ENCODE data around the gene IMMP2L. TPM values are rescaled to one million over a fixed set of nuclear protein-coding genes. Genes with fewer than 3 reads are reported as not detected.

Gene IMMP2L
- total and polyA plus RNA-seq, 4 donors: 7.3 to 21.1 (median 12.4) TPM

DNA sequence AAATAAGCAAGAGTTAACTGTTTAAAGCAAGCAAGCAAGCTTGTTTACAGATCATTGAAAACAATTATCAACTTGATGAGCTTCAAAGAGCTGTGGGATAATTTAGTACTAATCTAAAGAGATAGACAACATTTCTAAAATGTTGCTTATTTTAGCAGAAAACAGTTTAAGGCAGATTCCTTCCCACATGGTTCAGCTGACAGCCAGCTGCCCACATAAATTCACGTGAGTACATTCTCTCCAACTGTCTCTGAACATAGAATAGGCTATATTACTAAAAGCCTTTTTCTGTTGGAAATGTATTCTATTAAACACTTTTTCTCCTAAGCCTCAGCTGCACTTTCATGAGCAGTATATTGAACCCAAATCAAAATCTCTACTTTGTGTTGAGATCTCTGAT is 297.3 kb downstream of the IMMP2L start (continued):
- TF ChIP-seq, protein P1, sequence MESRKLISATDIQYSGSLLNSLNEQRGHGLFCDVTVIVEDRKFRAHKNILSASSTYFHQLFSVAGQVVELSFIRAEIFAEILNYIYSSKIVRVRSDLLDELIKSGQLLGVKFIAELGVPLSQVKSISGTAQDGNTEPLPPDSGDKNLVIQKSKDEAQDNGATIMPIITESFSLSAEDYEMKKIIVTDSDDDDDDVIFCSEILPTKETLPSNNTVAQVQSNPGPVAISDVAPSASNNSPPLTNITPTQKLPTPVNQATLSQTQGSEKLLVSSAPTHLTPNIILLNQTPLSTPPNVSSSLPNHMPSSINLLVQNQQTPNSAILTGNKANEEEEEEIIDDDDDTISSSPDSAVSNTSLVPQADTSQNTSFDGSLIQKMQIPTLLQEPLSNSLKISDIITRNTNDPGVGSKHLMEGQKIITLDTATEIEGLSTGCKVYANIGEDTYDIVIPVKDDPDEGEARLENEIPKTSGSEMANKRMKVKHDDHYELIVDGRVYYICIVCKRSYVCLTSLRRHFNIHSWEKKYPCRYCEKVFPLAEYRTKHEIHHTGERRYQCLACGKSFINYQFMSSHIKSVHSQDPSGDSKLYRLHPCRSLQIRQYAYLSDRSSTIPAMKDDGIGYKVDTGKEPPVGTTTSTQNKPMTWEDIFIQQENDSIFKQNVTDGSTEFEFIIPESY (IDR thresholded peaks at IDR 0.05): no peak

DNA sequence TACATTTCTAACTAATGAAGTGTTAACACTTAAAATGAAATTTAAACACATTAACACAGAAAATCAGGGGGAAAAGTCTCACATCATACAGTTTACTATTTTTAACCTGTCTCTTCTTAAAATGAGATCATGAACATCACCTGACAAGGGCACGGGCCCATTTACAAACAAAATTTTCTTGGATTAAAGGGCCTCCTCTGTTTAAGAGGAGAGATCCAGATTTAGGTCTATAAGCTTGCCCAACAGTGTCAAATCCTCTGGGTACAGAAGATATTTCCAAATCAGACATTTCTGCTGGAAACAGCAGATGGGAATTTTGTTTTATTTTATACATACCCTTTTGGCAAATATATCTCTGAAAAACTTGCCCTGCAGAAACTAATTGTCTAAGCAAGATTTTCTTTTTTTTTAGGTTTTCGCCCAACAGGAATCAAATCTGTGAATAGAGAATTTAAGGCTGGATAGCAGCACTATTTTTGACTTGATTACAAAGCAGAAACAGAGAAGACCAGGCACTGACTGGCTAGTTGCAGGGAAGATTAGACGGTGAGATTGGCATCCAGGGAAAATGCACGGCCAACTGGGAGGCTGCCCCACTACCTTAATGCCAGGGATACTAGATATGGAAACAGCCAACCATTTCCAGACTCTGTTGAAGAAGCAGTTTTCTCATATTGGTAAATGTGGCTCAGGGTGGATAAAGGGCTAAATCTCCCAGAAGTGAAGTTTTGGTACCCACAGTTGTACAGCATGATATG is 298.0 kb downstream of the IMMP2L start:
- H3K4me1 ChIP-seq (ENCODE audit: control insufficient read depth in 4 of 4, insufficient read depth in 4 of 4, low read length in 3 of 4): no peaks in the 10 kb centered on the region
- H3K27ac ChIP-seq (ENCODE audit: low read depth in 1 of 2, low read length in 2 of 2): no peak overlapping the region
- H3K36me3 ChIP-seq (ENCODE audit: control insufficient read depth in 4 of 4, insufficient read depth in 3 of 4, low read depth in 1 of 4, low read length in 3 of 4): no peaks in the 10 kb centered on the region
- no peaks in the 10 kb centered on the region for H3K27me3 ChIP-seq (ENCODE audit: control insufficient read depth in 4 of 4, insufficient read depth in 4 of 4, low read length in 3 of 4)
- TF ChIP-seq JUND (IDR thresholded peaks at IDR 0.05) (no peak), FOXA2 (IDR thresholded peaks at IDR 0.05) (no peak), SP1 (IDR thresholded peaks at IDR 0.05) (no peak)
- TF ChIP-seq, protein P2, sequence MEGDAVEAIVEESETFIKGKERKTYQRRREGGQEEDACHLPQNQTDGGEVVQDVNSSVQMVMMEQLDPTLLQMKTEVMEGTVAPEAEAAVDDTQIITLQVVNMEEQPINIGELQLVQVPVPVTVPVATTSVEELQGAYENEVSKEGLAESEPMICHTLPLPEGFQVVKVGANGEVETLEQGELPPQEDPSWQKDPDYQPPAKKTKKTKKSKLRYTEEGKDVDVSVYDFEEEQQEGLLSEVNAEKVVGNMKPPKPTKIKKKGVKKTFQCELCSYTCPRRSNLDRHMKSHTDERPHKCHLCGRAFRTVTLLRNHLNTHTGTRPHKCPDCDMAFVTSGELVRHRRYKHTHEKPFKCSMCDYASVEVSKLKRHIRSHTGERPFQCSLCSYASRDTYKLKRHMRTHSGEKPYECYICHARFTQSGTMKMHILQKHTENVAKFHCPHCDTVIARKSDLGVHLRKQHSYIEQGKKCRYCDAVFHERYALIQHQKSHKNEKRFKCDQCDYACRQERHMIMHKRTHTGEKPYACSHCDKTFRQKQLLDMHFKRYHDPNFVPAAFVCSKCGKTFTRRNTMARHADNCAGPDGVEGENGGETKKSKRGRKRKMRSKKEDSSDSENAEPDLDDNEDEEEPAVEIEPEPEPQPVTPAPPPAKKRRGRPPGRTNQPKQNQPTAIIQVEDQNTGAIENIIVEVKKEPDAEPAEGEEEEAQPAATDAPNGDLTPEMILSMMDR (IDR thresholded peaks at IDR 0.05; ENCODE audit: low read depth, low read length, missing input control): no peak
- no peak overlapping the region for H3K9ac ChIP-seq (ENCODE audit: low read depth in 1 of 2, low read length in 2 of 2)
- H3K4me3 ChIP-seq (ENCODE audit: low read depth in 1 of 3, low read length in 3 of 3): no peak overlapping the region
- no peak for DNase-seq (ENCODE audit: low spot score)
- WGBS: 95% methylated on average over 4 of the region's 4 CpGs
- H3K9me3 ChIP-seq (ENCODE audit: control insufficient read depth in 4 of 4, low read length in 3 of 4): no peaks in the 10 kb centered on the region

DNA sequence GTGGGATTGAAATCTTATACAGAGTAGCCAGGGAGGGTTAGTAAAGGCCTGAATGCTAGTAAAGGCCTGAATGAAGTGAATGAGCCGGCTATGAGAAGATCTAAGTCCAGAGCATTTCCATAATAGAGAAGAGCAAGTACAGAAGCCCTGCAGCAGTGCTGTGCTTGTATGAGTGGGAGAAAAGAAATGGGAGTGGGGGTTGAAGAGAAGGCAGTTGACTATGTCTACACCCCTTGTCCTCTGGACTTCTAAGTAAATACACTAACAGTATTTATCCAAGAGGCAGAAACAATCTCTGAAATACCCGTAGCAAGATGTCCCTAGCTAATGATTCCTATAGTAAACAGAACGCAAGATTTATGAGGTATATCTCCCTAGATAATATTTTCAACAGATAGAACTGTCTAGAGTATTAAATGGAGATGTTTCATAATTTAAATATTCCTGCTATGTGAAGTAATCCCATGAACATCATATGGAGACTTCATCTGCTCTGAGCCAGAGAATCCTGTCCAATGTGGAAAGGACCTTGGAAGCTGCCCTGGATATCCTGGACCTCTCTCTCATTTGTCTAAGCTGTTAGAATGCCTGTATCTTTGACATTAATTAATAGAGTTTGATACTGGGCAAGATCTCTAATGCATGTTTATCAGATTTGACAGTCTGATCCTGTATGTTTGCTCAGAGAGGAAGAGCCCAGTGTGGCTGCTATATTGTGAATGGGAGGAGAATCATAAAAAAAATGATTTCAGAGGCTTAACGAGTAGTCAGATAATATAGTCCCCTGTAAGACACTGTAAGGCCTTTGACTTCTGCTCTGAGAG is 299.8 kb downstream of the IMMP2L start:
- TF ChIP-seq RXRA (IDR thresholded peaks at IDR 0.05) (no peak), NR2F2 (IDR thresholded peaks at IDR 0.05) (no peak), TAF1 (conservative IDR thresholded peaks at IDR 0.05) (no peak), RAD21 (IDR thresholded peaks at IDR 0.05) (no peak), EGR1 (IDR thresholded peaks at IDR 0.05; ENCODE audit: low read depth in 2 of 2) (no peak)
- TF ChIP-seq, protein P3, sequence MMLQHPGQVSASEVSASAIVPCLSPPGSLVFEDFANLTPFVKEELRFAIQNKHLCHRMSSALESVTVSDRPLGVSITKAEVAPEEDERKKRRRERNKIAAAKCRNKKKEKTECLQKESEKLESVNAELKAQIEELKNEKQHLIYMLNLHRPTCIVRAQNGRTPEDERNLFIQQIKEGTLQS (IDR thresholded peaks at IDR 0.05): no peak
- Histone ChIP-seq H3K27me3 (ENCODE audit: control insufficient read depth in 4 of 4, insufficient read depth in 4 of 4, low read length in 3 of 4) (no peaks in the 10 kb centered on the region), H3K27ac (ENCODE audit: low read depth in 1 of 2, low read length in 2 of 2) (no peak overlapping the region), H3K4me3 (ENCODE audit: low read depth in 1 of 3, low read length in 3 of 3) (no peak overlapping the region), H3K9me3 (ENCODE audit: control insufficient read depth in 4 of 4, low read length in 3 of 4) (no peaks in the 10 kb centered on the region), H3K4me1 (ENCODE audit: control insufficient read depth in 4 of 4, insufficient read depth in 4 of 4, low read length in 3 of 4) (no peaks in the 10 kb centered on the region), H3K36me3 (ENCODE audit: control insufficient read depth in 4 of 4, insufficient read depth in 3 of 4, low read depth in 1 of 4, low read length in 3 of 4) (no peaks in the 10 kb centered on the region), H3K9ac (ENCODE audit: low read depth in 1 of 2, low read length in 2 of 2) (no peak overlapping the region)
- 70% methylated on average over 4 of the region's 4 CpGs for WGBS
- no peak for DNase-seq (ENCODE audit: low spot score)

All from liver (tissue), 9 donors.